A549 (cell line): ENCODE results near the gene MYBL2. TPM values are rescaled to one million over a fixed set of nuclear protein-coding genes. Genes with fewer than 3 reads are reported as not detected.

ENCODE experiments used
- ATAC-seq, 2 experiments: fragments of 200-7000 bp in 1 of 2; fragments of >200 bp in 1 of 2; cut with Nextera tagmentation in 1 of 2; cut with Tn5 transposase in 1 of 2; 3 replicates each; pipeline versions ENCODE4 v1.8.0 to v1.9.1; 2018 to 2020; ENCODE audit warnings: mild to moderate bottlenecking in 1 of 2, moderate library complexity in 1 of 2
- CTCF ChIA-PET: fragments of 300-600 bp; sonication (Branson Sonifier 250); formaldehyde crosslinking; extraction: SDS; loops from one replicate; lab custom pipeline; 2021; ENCODE audit warnings: antibody characterized with exemption, inconsistent platforms; lab: Yijun Ruan, JAX
- POLR2A ChIA-PET: fragments of 350-600 bp; formaldehyde crosslinking; extraction: SDS; loops from one replicate; lab custom pipeline; 2021; ENCODE audit warnings: antibody characterized with exemption, inconsistent platforms; lab: Yijun Ruan, JAX
- DNase-seq, 2 experiments: peaks; one replicate each; pipeline versions ENCODE4 v3.0.0 to v3.0.0-alpha.2; 2011 to 2016; ENCODE audit warnings: low read depth in 1 of 2, low spot score in 1 of 2
- FAIRE-seq: peaks from 2 replicates; lab custom pipeline; 2011; peaks lifted over from hg19 to GRCh38; lab: Jason Lieb, UNC
- H3K27ac ChIP-seq, 2 experiments: fragments of >200 bp; sonication (Bioruptor Twin); formaldehyde crosslinking; 3 replicates each; pipeline ENCODE4 v1.5.1; 2016 to 2017
- H3K4me1 ChIP-seq: fragments of >200 bp; sonication (Bioruptor Twin); formaldehyde crosslinking; 3 replicates; pipeline ENCODE4 v1.6.1; 2016
- H3K4me2 ChIP-seq: fragments of >200 bp; sonication (Bioruptor Twin); formaldehyde crosslinking; 3 replicates; pipeline ENCODE4 v1.6.1; 2016
- H3K4me3 ChIP-seq: fragments of >200 bp; sonication (Bioruptor Twin); formaldehyde crosslinking; 3 replicates; pipeline ENCODE4 v1.5.1; 2016
- H3K9me3 ChIP-seq: fragments of >200 bp; sonication (Bioruptor Twin); formaldehyde crosslinking; 3 replicates; pipeline ENCODE4 v1.6.1; 2016
- ATOH8 ChIP-seq: fragments of 250-450 bp; sonication (Bioruptor Pico); IDR thresholded peaks from 2 replicates; pipeline ENCODE4 v1.5.0; 2020; ENCODE audit warnings: low read depth, mild to moderate bottlenecking, moderate library complexity
- CBX8 ChIP-seq: fragments of 200-600 bp; sonication (generic); IDR thresholded peaks from 2 replicates; pipeline ENCODE4 v1.6.1; 2016
- CEBPB ChIP-seq, 2 experiments: fragments of >200 bp in 1 of 2; sonication (Bioruptor Twin) in 1 of 2; formaldehyde crosslinking in 1 of 2; IDR thresholded peaks; 2 replicates each; pipeline ENCODE4 v1.6.1; 2012 to 2016
- CHD2 ChIP-seq: fragments of 150-350 bp; IDR thresholded peaks from 2 replicates; pipeline ENCODE4 v1.6.1; 2014; ENCODE audit warnings: low read length; ENCODE audit not compliant: partially characterized antibody
- E2F6 ChIP-seq: IDR thresholded peaks from 2 replicates; pipeline ENCODE4 v1.6.1; 2012; ENCODE audit warnings: low read depth, borderline replicate concordance
- EHMT2 ChIP-seq: fragments of 200-600 bp; sonication (generic); IDR thresholded peaks from 2 replicates; pipeline ENCODE4 v1.6.1; 2016; ENCODE audit warnings: antibody characterized with exemption, low read depth, mild to moderate bottlenecking, moderate library complexity
- ELK1 ChIP-seq: fragments of 150-350 bp; IDR thresholded peaks from 2 replicates; pipeline ENCODE4 v1.6.1; 2014; ENCODE audit warnings: low read depth, mild to moderate bottlenecking, low read length
- ESRRA ChIP-seq: fragments of 150-350 bp; IDR thresholded peaks from 2 replicates; pipeline ENCODE4 v1.6.1; 2014; ENCODE audit warnings: mild to moderate bottlenecking, low read length, borderline replicate concordance
- FOXS1 ChIP-seq: fragments of 250-450 bp; sonication (Bioruptor Pico); IDR thresholded peaks from 2 replicates; pipeline ENCODE4 v1.5.0; 2020; ENCODE audit warnings: mild to moderate bottlenecking, moderate library complexity
- GATA3 ChIP-seq: IDR thresholded peaks from 2 replicates; pipeline ENCODE4 v1.6.1; 2012; ENCODE audit warnings: borderline replicate concordance
- HDAC2 ChIP-seq: fragments of 200-600 bp; sonication (generic); IDR thresholded peaks from 2 replicates; pipeline ENCODE4 v1.6.1; 2016
- HOXB13 ChIP-seq: fragments of 250-450 bp; sonication (Bioruptor Pico); IDR thresholded peaks from 2 replicates; pipeline ENCODE4 v1.5.0; 2020; ENCODE audit warnings: low read depth, mild to moderate bottlenecking, moderate library complexity
- HOXB5 ChIP-seq: fragments of 250-450 bp; sonication (Bioruptor Pico); IDR thresholded peaks from 2 replicates; pipeline ENCODE4 v1.5.0; 2020; ENCODE audit warnings: mild to moderate bottlenecking, moderate library complexity
- KDM1A ChIP-seq: fragments of 200-600 bp; sonication (generic); IDR thresholded peaks from 2 replicates; pipeline ENCODE4 v1.6.1; 2016; ENCODE audit warnings: low read depth, mild to moderate bottlenecking
- MAZ ChIP-seq: fragments of 150-350 bp; IDR thresholded peaks from 2 replicates; pipeline ENCODE4 v1.6.1; 2014; ENCODE audit warnings: antibody characterized with exemption, low read depth, low read length, borderline replicate concordance
- NFE2L2 ChIP-seq: fragments of 150-350 bp; conservative IDR thresholded peaks from 2 replicates; pipeline ENCODE4 v1.6.1; 2014; ENCODE audit warnings: low read length
- NR3C1 ChIP-seq: fragments of >200 bp; sonication (Bioruptor Twin); formaldehyde crosslinking; IDR thresholded peaks from 3 replicates; pipeline ENCODE4 v1.6.1; 2017
- PHF8 ChIP-seq: fragments of 200-600 bp; sonication (generic); IDR thresholded peaks from 2 replicates; pipeline ENCODE4 v1.6.1; 2016; ENCODE audit warnings: low read depth, mild to moderate bottlenecking, antibody characterized with exemption, moderate library complexity, borderline replicate concordance
- RCOR1 ChIP-seq: fragments of 150-350 bp; IDR thresholded peaks from 2 replicates; pipeline ENCODE4 v1.6.1; 2014; ENCODE audit warnings: antibody characterized with exemption, low read length, low read depth
- RFX5 ChIP-seq: fragments of 450-650 bp; IDR thresholded peaks from 2 replicates; pipeline ENCODE4 v1.7.1; 2014; ENCODE audit warnings: antibody characterized with exemption, mild to moderate bottlenecking, moderate library complexity
- SREBF2 ChIP-seq: fragments of 450-650 bp; IDR thresholded peaks from 2 replicates; pipeline ENCODE4 v1.6.1; 2014; ENCODE audit warnings: mild to moderate bottlenecking, moderate library complexity
- TP53 ChIP-seq: fragments of 250-450 bp; sonication (Bioruptor Pico); IDR thresholded peaks from 2 replicates; pipeline ENCODE4 v1.5.0; 2021; ENCODE audit warnings: mild to moderate bottlenecking, moderate library complexity
- ZC3H11A ChIP-seq: fragments of 450-650 bp; IDR thresholded peaks from 2 replicates; pipeline ENCODE4 v1.6.1; 2014; ENCODE audit warnings: antibody characterized with exemption, mild to moderate bottlenecking
- ZNF302 ChIP-seq: fragments of 250-450 bp; sonication (Bioruptor Pico); IDR thresholded peaks from 2 replicates; pipeline ENCODE4 v1.9.0; 2021; ENCODE audit warnings: inconsistent platforms, mild to moderate bottlenecking, moderate library complexity
- ZSCAN20 ChIP-seq: fragments of 250-450 bp; sonication (Bioruptor Pico); IDR thresholded peaks from 2 replicates; pipeline ENCODE4 v1.8.0; 2022; ENCODE audit warnings: mild to moderate bottlenecking, moderate library complexity
- WGBS: methylation state at CpG from one replicate; pipeline ENCODE4 v1.1.6; 2017; ENCODE audit errors: missing lambda C conversion rate; 5-methylcytosine and 5-hydroxymethylcytosine counted together
- polyA plus RNA-seq, 4 experiments: library from polyadenylated mRNA; depleted of rRNA in 3 of 4; stranded (reverse); fragments of >200 nt; fragmentation: RNase III in 1 of 4; extraction: RNeasy Plus Mini Kit Qiagen cat#74134 plus additional on column Dnase treatment in 1 of 4; gene quantifications; 2 replicates in 3 of 4; 3 replicates in 1 of 4; pipeline ENCODE4 v1.2.3, GENCODE V29; 2011 to 2017

Gene MYBL2
- polyA plus RNA-seq, 2 of the 4 experiments (the other 2 are of a cell fraction), result 19.9 to 53.7 TPM

DNA sequence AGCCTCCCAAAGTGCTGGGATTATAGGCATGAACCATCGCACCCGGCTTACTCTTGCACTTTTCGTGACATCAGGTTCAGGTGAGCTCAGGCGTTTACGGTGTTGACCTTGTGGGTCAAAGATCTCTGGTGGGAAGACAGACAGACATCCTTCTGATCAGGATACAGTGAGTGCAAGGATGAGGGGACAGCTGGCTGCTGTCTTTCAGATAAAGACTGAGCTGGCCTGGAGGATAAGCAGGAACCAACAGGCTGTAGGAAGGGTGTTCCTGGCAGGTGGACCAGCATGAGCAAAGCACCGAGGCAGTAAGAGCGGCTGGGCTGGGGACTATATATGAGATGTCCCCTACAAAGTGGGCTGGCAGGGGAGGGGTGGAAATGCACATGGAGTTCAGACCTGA, 71.0 kb downstream of the MYBL2 start:
- FAIRE-seq (no peak), DNase-seq (no peak), ATAC-seq (no peak)
- 83% methylated on average over 7 of the region's 7 CpGs for WGBS
- CTCF ChIA-PET, result interaction anchor here (1.4 to 6.1 kb wide), 2 partner anchors 12 to 379 kb away, joined by 5 to 39 read pairs; no protein-coding TSS in a partner anchor
- Histone ChIP-seq H3K27ac (no peak overlapping the region), H3K4me1 (no peaks in the 10 kb centered on the region), H3K4me3 (no peak overlapping the region), H3K4me2 (no peak overlapping the region), H3K9me3 (no peaks in the 10 kb centered on the region)
- no peak for TF ChIP-seq E2F6
- no peak for TF ChIP-seq NFE2L2
- TF ChIP-seq ZSCAN20 (CRISPR knock-in tag), result no peak
- TF ChIP-seq GATA3, result no peak
- no peak for TF ChIP-seq KDM1A
- no peak for TF ChIP-seq PHF8
- TF ChIP-seq, all 56 proteins: peak for 0
- POLR2A ChIA-PET, result no interaction called here

- no peak; a peak in 1 of 6 replicates for ATAC-seq
- no peaks in the 10 kb centered on the region for H3K4me1 ChIP-seq
- DNase-seq, result no peak
- H3K9me3 ChIP-seq, result no peaks in the 10 kb centered on the region
- no peak overlapping the region for H3K27ac ChIP-seq
- FAIRE-seq, result no peak
- TF ChIP-seq CEBPB (IDR thresholded peaks at IDR 0.05), result no peak
- TF ChIP-seq ESRRA, result no peak
- TF ChIP-seq, all 56 proteins: peak for 0
- no peak overlapping the region for H3K4me2 ChIP-seq
- ChIA-PET POLR2A (no interaction called here), CTCF (interaction anchor here (0.6 to 1.8 kb wide), 3 partner anchors 11 to 341 kb away, joined by 3 to 9 read pairs (median 5); no protein-coding TSS in a partner anchor)
- H3K4me3 ChIP-seq, result no peak overlapping the region
- WGBS, result 78% methylated on average over 9 of the region's 9 CpGs
Measured at GRCh38 chr20:43739148-43739749, 72.3 kb downstream of the MYBL2 start.

- no peak overlapping the region for H3K4me3 ChIP-seq
- ATAC-seq (no peak), FAIRE-seq (no peak), DNase-seq (no peak)
- H3K27ac ChIP-seq, result no peak overlapping the region
- no peaks in the 10 kb centered on the region for H3K9me3 ChIP-seq
- H3K4me2 ChIP-seq, result no peak overlapping the region
- 94% methylated on average over 3 of the region's 3 CpGs for WGBS
- H3K4me1 ChIP-seq, result no peaks in the 10 kb centered on the region
- TF ChIP-seq MAZ, result no peak
- no peak for TF ChIP-seq TP53
- TF ChIP-seq CHD2, result no peak
- no peak for TF ChIP-seq NR3C1
- TF ChIP-seq RFX5, result no peak
- no peak for TF ChIP-seq HOXB5 (CRISPR knock-in tag)
- TF ChIP-seq CBX8, result no peak
- TF ChIP-seq EHMT2, result no peak
- TF ChIP-seq ATOH8 (CRISPR knock-in tag), result no peak
- TF ChIP-seq RCOR1, result no peak
- no peak for TF ChIP-seq NFE2L2
- no peak for TF ChIP-seq ZNF302
- no peak for TF ChIP-seq SREBF2
- TF ChIP-seq ELK1, result no peak
- TF ChIP-seq HOXB13, result no peak
- TF ChIP-seq PHF8, result no peak
- no peak for TF ChIP-seq HDAC2
- TF ChIP-seq FOXS1, result no peak
- TF ChIP-seq ZC3H11A, result no peak
- TF ChIP-seq, all 56 proteins: peak for 0
- ChIA-PET POLR2A (no interaction called here), CTCF (no interaction called here)
Measured at GRCh38 chr20:43740642-43741041, 73.7 kb downstream of the MYBL2 start.
